Prostate gland (tissue), 2 donors: Measurements from ENCODE around the gene PURA. TPM values are rescaled to one million over a fixed set of nuclear protein-coding genes. Genes with fewer than 3 reads are reported as not detected.

Experiments
- DNase-seq: peaks from one replicate; pipeline ENCODE4 v3.0.0-alpha.2; 2019; ENCODE audit warnings: low spot score
- H3K27ac ChIP-seq, 2 donors: fragments of 200-600 bp; sonication (generic); 2 replicates each; pipeline ENCODE4 v1.5.1; 2017 to 2019
- H3K27me3 ChIP-seq: fragments of 200-600 bp; sonication (generic); replicated peaks from 2 replicates; pipeline ENCODE4 v1.5.1; 2019; ENCODE audit not compliant: insufficient read depth
- H3K36me3 ChIP-seq, 2 donors: fragments of 200-600 bp; sonication (generic); 1 replicate in 1 of 2; 2 replicates in 1 of 2; pipeline versions ENCODE4 v1.5.1 to v1.8.1; 2017 to 2019
- H3K4me1 ChIP-seq: fragments of 200-600 bp; sonication (generic); replicated peaks from 2 replicates; pipeline ENCODE4 v1.5.1; 2019
- H3K4me3 ChIP-seq, 2 donors: fragments of 200-600 bp; sonication (generic); 2 replicates each; pipeline ENCODE4 v1.5.1; 2017 to 2019
- H3K9me3 ChIP-seq: fragments of 200-600 bp; sonication (generic); 2 replicates; pipeline ENCODE4 v1.5.1; 2017
- CTCF ChIP-seq, 4 experiments: fragments of 200-600 bp in 2 of 4; fragments of 450-650 bp in 2 of 4; sonication (generic) in 2 of 4; IDR thresholded peaks; 1 replicate in 3 of 4; 2 replicates in 1 of 4; pipeline ENCODE4 v1.5.1; 2016 to 2019; ENCODE audit warnings: antibody characterized with exemption in 4 of 4, mild to moderate bottlenecking in 2 of 4, moderate library complexity in 2 of 4
- POLR2A ChIP-seq: fragments of 450-650 bp; IDR thresholded peaks from one replicate; pipeline ENCODE4 v1.6.1; 2016; ENCODE audit warnings: antibody characterized with exemption, mild to moderate bottlenecking
- POLR2AphosphoS5 ChIP-seq: sonication (generic); formaldehyde crosslinking; IDR thresholded peaks from one replicate; pipeline ENCODE4 v1.6.1; 2017; ENCODE audit warnings: antibody characterized with exemption
- WGBS: methylation state at CpG from one replicate; pipeline ENCODE4 v1.1.5; 2018; 5-methylcytosine and 5-hydroxymethylcytosine counted together
- intact Hi-C: fragments of 100-400 bp; cut with DNase I; formaldehyde crosslinking; loops from one replicate; pipeline ENCODE4 v1.14.2; 2022
- total RNA-seq, 2 donors: library from RNA; depleted of rRNA; stranded (reverse); fragments of >200 nt; gene quantifications; one replicate each; pipeline ENCODE4 v1.1.0, GENCODE V29; 2016

PURA gene
- total RNA-seq, 2 donors from 2014 or later: 24.2 to 27.2 TPM

GRCh38 chr5:140162781-140163180 lies 48.9 kb downstream of the PURA start:
- WGBS: 69% methylated on average over 5 of the region's 5 CpGs
- Histone ChIP-seq H3K36me3 (no peaks in the 10 kb centered on the region), H3K4me1 (no peaks in the 10 kb centered on the region), H3K4me3 (no peak overlapping the region), H3K27me3 (no peaks in the 10 kb centered on the region), H3K27ac (no peak overlapping the region), H3K9me3 (no peaks in the 10 kb centered on the region)
- no peak for TF ChIP-seq POLR2AphosphoS5
- TF ChIP-seq POLR2A: no peak
- TF ChIP-seq CTCF (IDR thresholded peaks at IDR 0.05): no peak
- no peak for DNase-seq
- intact Hi-C loops: no loop called here

GRCh38 chr5:140165101-140165922 lies 51.4 kb downstream of the PURA start:
- intact Hi-C loops: no loop called here

GRCh38 chr5:140165923-140166270 lies 52.0 kb downstream of the PURA start:
- WGBS: 57% methylated on average over 4 of the region's 4 CpGs
- no peaks in the 10 kb centered on the region for H3K9me3 ChIP-seq
- no peak overlapping the region for H3K27ac ChIP-seq
- TF ChIP-seq POLR2A (no peak), CTCF (IDR thresholded peaks at IDR 0.05) (no peak), POLR2AphosphoS5 (no peak)
- no peak for DNase-seq
- no peak overlapping the region for H3K4me3 ChIP-seq
- intact Hi-C loops: no loop called here
- no peaks in the 10 kb centered on the region for H3K36me3 ChIP-seq
- no peaks in the 10 kb centered on the region for H3K27me3 ChIP-seq
- no peaks in the 10 kb centered on the region for H3K4me1 ChIP-seq

More at GRCh38 chr5:140165101-140165922, 51.4 kb downstream of the PURA start:
- H3K27me3 ChIP-seq: no peaks in the 10 kb centered on the region
- DNase-seq: no peak
- WGBS: 65% methylated on average over 5 of the region's 5 CpGs
- no peaks in the 10 kb centered on the region for H3K36me3 ChIP-seq
- TF ChIP-seq CTCF (IDR thresholded peaks at IDR 0.05) (no peak), POLR2AphosphoS5 (no peak), POLR2A (no peak)
- H3K9me3 ChIP-seq: no peaks in the 10 kb centered on the region
- no peak overlapping the region for H3K27ac ChIP-seq
- H3K4me3 ChIP-seq: no peak overlapping the region
- H3K4me1 ChIP-seq: no peaks in the 10 kb centered on the region

- Histone ChIP-seq H3K27me3 (no peaks in the 10 kb centered on the region), H3K36me3 (no peaks in the 10 kb centered on the region), H3K27ac (no peak overlapping the region), H3K4me1 (no peaks in the 10 kb centered on the region), H3K4me3 (no peak overlapping the region), H3K9me3 (no peaks in the 10 kb centered on the region)
- DNase-seq: no peak
- TF ChIP-seq POLR2A (no peak), POLR2AphosphoS5 (no peak), CTCF (IDR thresholded peaks at IDR 0.05) (no peak)
- intact Hi-C loops: no loop called here
Observed at GRCh38 chr5:140166911-140167310, 53.0 kb downstream of the PURA start.

- 97% methylated on average over 2 of the region's 2 CpGs for WGBS
- no peak overlapping the region for H3K27ac ChIP-seq
- intact Hi-C loops: no loop called here
Observed at GRCh38 chr5:140168371-140168770, 54.5 kb downstream of the PURA start.

More at GRCh38 chr5:140168371-140168770, 54.5 kb downstream of the PURA start:
- H3K27me3 ChIP-seq: no peaks in the 10 kb centered on the region
- no peak for TF ChIP-seq CTCF (IDR thresholded peaks at IDR 0.05)
- TF ChIP-seq POLR2A: no peak
- no peak for TF ChIP-seq POLR2AphosphoS5
- H3K9me3 ChIP-seq: no peaks in the 10 kb centered on the region
- no peaks in the 10 kb centered on the region for H3K36me3 ChIP-seq
- no peaks in the 10 kb centered on the region for H3K4me1 ChIP-seq
- no peak for DNase-seq
- H3K4me3 ChIP-seq: no peak overlapping the region
